ENCODE results near the gene STOM.

DNA sequence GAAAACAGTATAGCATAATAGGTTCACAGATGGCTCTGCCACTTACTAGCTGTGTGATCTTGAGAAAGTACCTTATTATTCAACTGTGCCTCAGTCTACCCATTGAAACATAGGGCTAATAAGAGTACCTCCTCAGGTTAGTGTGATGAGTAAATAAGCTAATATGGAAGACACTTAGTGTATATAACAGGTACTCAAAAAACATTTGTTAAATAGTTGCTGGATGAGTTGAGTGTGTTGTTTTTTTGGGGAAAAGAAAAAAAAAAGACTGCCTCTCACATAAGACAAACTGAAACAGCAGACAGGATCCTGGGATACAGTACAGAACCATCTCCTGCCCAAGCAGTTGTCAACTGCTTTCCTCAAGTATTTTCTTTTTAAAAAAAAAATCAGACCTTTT is 5.2 kb downstream of the STOM start:
- TF ChIP-seq POLR2A (IDR thresholded peaks at IDR 0.05; ENCODE audit: low read depth, low read length) (no peak), POLR2AphosphoS5 (IDR thresholded peaks at IDR 0.05; ENCODE audit: low read depth, low read length) (no peak), TAF1 (IDR thresholded peaks at IDR 0.05; ENCODE audit: low read depth, low read length) (no peak), SPI1 (IDR thresholded peaks at IDR 0.05; ENCODE audit: low read depth, low read length) (no peak)

All from GM12891 (cell line).